ENCODE measurements around the gene INPP5D. TPM values are rescaled to one million over a fixed set of nuclear protein-coding genes. Genes with fewer than 3 reads are reported as not detected.

The INPP5D gene
- total and polyA plus RNA-seq, 2 of the 8 experiments (the other 6 are each of a cell fraction or from before 2014, with no cell fraction given): 4.5 to 7.1 TPM

DNA sequence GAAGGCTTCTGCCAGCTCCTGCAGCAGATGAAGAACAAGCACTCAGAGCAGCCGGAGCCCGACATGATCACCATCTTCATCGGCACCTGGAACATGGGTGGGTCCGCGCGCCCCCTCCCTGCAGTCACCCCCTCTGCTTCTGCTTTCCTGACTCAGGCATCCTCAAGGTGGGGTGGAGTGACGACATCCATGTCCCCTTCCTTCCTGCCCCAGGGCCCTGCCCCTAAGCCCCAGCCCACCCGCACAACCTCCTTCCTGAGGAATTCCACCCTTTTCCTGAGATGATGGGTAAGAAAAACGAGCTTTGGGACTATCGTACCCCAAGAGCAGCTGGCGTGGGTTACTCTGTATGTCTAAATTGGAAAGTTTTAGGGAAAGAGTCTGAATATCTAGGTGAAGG, 101.6 kb downstream of the INPP5D start:
- no peak overlapping the region for H2BK5ac ChIP-seq (ENCODE audit: low read depth, low read length)
- H4K91ac ChIP-seq (replicated peaks; ENCODE audit: insufficient read length, low read length): no peak overlapping the region
- CTCF ChIA-PET (ENCODE audit: partially characterized antibody): interaction anchor here (0.6 to 1.1 kb wide), 2 partner anchors 32 to 1314 kb away, joined by 3 to 5 read pairs; no protein-coding TSS in a partner anchor
- H3K27me3 ChIP-seq (replicated peaks in 1 of 4; ENCODE audit: control insufficient read depth in 3 of 4, extremely low read depth in 1 of 4, insufficient read depth in 3 of 4, low read length in 3 of 4): no peaks in the 10 kb centered on the region
- no peak for FAIRE-seq
- no peak overlapping the region for H3K4me2 ChIP-seq (ENCODE audit: insufficient read depth in 1 of 2, low read depth in 2 of 2, low read length in 2 of 2)
- H4K8ac ChIP-seq (ENCODE audit: extremely low read depth, insufficient read depth, low read length): no peak overlapping the region
- no peak overlapping the region for H3K4me3 ChIP-seq (ENCODE audit: extremely low read depth in 1 of 4, insufficient read depth in 2 of 4, low read depth in 3 of 4, low read length in 4 of 4)
- no peak overlapping the region for H3K4ac ChIP-seq (replicated peaks; ENCODE audit: insufficient read length, low read depth, low read length)
- no peak overlapping the region for H2BK20ac ChIP-seq (ENCODE audit: low read length)
- H3K18ac ChIP-seq (ENCODE audit: extremely low read depth, low read length): no peak overlapping the region
- no peak overlapping the region for H3K56ac ChIP-seq (replicated peaks; ENCODE audit: insufficient read length, low read depth, low read length)
- 94% methylated on average over 10 of the region's 11 CpGs; no CpG with 5 or more reads in 1 of the 2 experiments for WGBS, 2 experiments (ENCODE audit: extremely low coverage in 1 of 2, insufficient coverage in 1 of 2, insufficient read length in 1 of 2, insufficient replicate concordance in 2 of 2, low coverage in 1 of 2, low lambda C conversion rate in 2 of 2, missing lambda C conversion rate in 1 of 2)
- no peak overlapping the region for H2BK120ac ChIP-seq (replicated peaks; ENCODE audit: low read depth, low read length)
- POLR2A ChIA-PET (ENCODE audit: partially characterized antibody): no interaction called here
- no peak overlapping the region for H2AK5ac ChIP-seq (ENCODE audit: low read depth, low read length)
- no peaks in the 10 kb centered on the region for H3K9me3 ChIP-seq (ENCODE audit: insufficient read depth in 2 of 2, low read depth in 1 of 2, low read length in 1 of 2)
- no peak overlapping the region for H3K23ac ChIP-seq (ENCODE audit: insufficient read length)
- H3K4me1 ChIP-seq (replicated peaks in 1 of 4; ENCODE audit: control insufficient read depth in 3 of 4, insufficient read depth in 4 of 4, low read length in 3 of 4): peaks cover 0 to 3% (median 0%) of the 10 kb centered on the region in 4 experiments; a peak in 1 of 7 replicates
- no peak overlapping the region for H2AFZ ChIP-seq (ENCODE audit: low read length)
- H3K9ac ChIP-seq (replicated peaks in 1 of 4; ENCODE audit: extremely low read depth in 1 of 4, low read depth in 3 of 4, low read length in 3 of 4): no peak overlapping the region
- H2BK15ac ChIP-seq (ENCODE audit: low read length): no peak overlapping the region
- no peaks in the 10 kb centered on the region for H4K20me1 ChIP-seq (replicated peaks in 1 of 2; ENCODE audit: control insufficient read depth in 1 of 2, insufficient read depth in 2 of 2, low read length in 2 of 2)
- no peaks in the 10 kb centered on the region for H3K79me2 ChIP-seq (ENCODE audit: control insufficient read depth in 1 of 2, insufficient read depth in 2 of 2, low read length in 2 of 2)
- H3K79me1 ChIP-seq (ENCODE audit: low read depth, low read length): no peaks in the 10 kb centered on the region; the same call in 1 of the 2 replicates
- no peaks in the 10 kb centered on the region; a peak in 3 of 8 replicates for H3K36me3 ChIP-seq (ENCODE audit: control insufficient read depth in 2 of 4, insufficient read depth in 4 of 4, low read length in 3 of 4)
- H3K23me2 ChIP-seq (ENCODE audit: low read depth, low read length): no peaks in the 10 kb centered on the region
- H3K14ac ChIP-seq (ENCODE audit: insufficient read length): no peak overlapping the region
- no peak for DNase-seq (ENCODE audit: low read depth in 1 of 2, low spot score in 2 of 2)
- H3K27ac ChIP-seq (ENCODE audit: low read depth, low read length): no peak overlapping the region
- no peak overlapping the region for H4K5ac ChIP-seq (ENCODE audit: insufficient read length, low read depth, low read length)
- H2BK12ac ChIP-seq (ENCODE audit: low read depth, low read length): no peak overlapping the region
- TF ChIP-seq SUZ12 (IDR thresholded peaks at IDR 0.05; ENCODE audit: low read length) (no peak), SP4 (IDR thresholded peaks at IDR 0.05; ENCODE audit: low read length) (no peak)
- TF ChIP-seq, protein P1, sequence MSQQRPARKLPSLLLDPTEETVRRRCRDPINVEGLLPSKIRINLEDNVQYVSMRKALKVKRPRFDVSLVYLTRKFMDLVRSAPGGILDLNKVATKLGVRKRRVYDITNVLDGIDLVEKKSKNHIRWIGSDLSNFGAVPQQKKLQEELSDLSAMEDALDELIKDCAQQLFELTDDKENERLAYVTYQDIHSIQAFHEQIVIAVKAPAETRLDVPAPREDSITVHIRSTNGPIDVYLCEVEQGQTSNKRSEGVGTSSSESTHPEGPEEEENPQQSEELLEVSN (IDR thresholded peaks at IDR 0.05): no peak
- TF ChIP-seq, protein P2, sequence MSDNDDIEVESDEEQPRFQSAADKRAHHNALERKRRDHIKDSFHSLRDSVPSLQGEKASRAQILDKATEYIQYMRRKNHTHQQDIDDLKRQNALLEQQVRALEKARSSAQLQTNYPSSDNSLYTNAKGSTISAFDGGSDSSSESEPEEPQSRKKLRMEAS (IDR thresholded peaks at IDR 0.05): no peak

Data from H1 (cell line).